Measurements from ENCODE around the gene SLC5A11.

SLC5A11 gene

GRCh38 chr16:24833352-24833751 lies 12.4 kb upstream of the SLC5A11 start:
- TF ChIP-seq SIN3A (IDR thresholded peaks at IDR 0.05; ENCODE audit: borderline replicate concordance, insufficient read depth, low read length): no peak
- TF ChIP-seq FOXP2 (optimal IDR thresholded peaks at IDR 0.05; ENCODE audit: borderline replicate concordance, extremely low read depth, extremely low read length, insufficient read depth): no peak
- TF ChIP-seq TAF1 (IDR thresholded peaks at IDR 0.05; ENCODE audit: borderline replicate concordance, insufficient read depth, low read length): no peak
- TF ChIP-seq POLR2AphosphoS5 (IDR thresholded peaks at IDR 0.05; ENCODE audit: low read depth, low read length): no peak
- TF ChIP-seq REST (IDR thresholded peaks at IDR 0.05; ENCODE audit: insufficient read depth in 1 of 2, low read depth in 2 of 2, low read length in 2 of 2): no peak

- no peak for TF ChIP-seq SIN3A (IDR thresholded peaks at IDR 0.05; ENCODE audit: borderline replicate concordance, insufficient read depth, low read length)
- no peak for TF ChIP-seq TAF1 (IDR thresholded peaks at IDR 0.05; ENCODE audit: borderline replicate concordance, insufficient read depth, low read length)
- TF ChIP-seq REST (IDR thresholded peaks at IDR 0.05; ENCODE audit: insufficient read depth in 1 of 2, low read depth in 2 of 2, low read length in 2 of 2): no peak
- TF ChIP-seq POLR2AphosphoS5 (IDR thresholded peaks at IDR 0.05; ENCODE audit: low read depth, low read length): no peak
- TF ChIP-seq FOXP2 (optimal IDR thresholded peaks at IDR 0.05; ENCODE audit: borderline replicate concordance, extremely low read depth, extremely low read length, insufficient read depth): no peak
Observed at GRCh38 chr16:24834459-24835335, 11.1 kb upstream of the SLC5A11 start.

GRCh38 chr16:24836836-24837235 lies 8.9 kb upstream of the SLC5A11 start:
- TF ChIP-seq REST (IDR thresholded peaks at IDR 0.05; ENCODE audit: insufficient read depth in 1 of 2, low read depth in 2 of 2, low read length in 2 of 2): no peak
- no peak for TF ChIP-seq POLR2AphosphoS5 (IDR thresholded peaks at IDR 0.05; ENCODE audit: low read depth, low read length)
- TF ChIP-seq SIN3A (IDR thresholded peaks at IDR 0.05; ENCODE audit: borderline replicate concordance, insufficient read depth, low read length): no peak
- TF ChIP-seq FOXP2 (optimal IDR thresholded peaks at IDR 0.05; ENCODE audit: borderline replicate concordance, extremely low read depth, extremely low read length, insufficient read depth): no peak
- TF ChIP-seq TAF1 (IDR thresholded peaks at IDR 0.05; ENCODE audit: borderline replicate concordance, insufficient read depth, low read length): no peak

GRCh38 chr16:24837969-24838368 lies 7.8 kb upstream of the SLC5A11 start:
- no peak for TF ChIP-seq TAF1 (IDR thresholded peaks at IDR 0.05; ENCODE audit: borderline replicate concordance, insufficient read depth, low read length)
- TF ChIP-seq REST (IDR thresholded peaks at IDR 0.05; ENCODE audit: insufficient read depth in 1 of 2, low read depth in 2 of 2, low read length in 2 of 2): no peak
- TF ChIP-seq SIN3A (IDR thresholded peaks at IDR 0.05; ENCODE audit: borderline replicate concordance, insufficient read depth, low read length): no peak
- TF ChIP-seq FOXP2 (optimal IDR thresholded peaks at IDR 0.05; ENCODE audit: borderline replicate concordance, extremely low read depth, extremely low read length, insufficient read depth): no peak
- TF ChIP-seq POLR2AphosphoS5 (IDR thresholded peaks at IDR 0.05; ENCODE audit: low read depth, low read length): no peak

Data from PFSK-1 (cell line).